D341Med (cell line): Measurements from ENCODE around the gene CDH22.

Experiments used
- DNase-seq: peaks from one replicate; pipeline ENCODE4 v3.0.0; 2012; ENCODE audit warnings: low spot score

The CDH22 gene

GRCh38 chr20:46308258-46309157, at the start of gene CDH22:
TSS of gene CDH22 (minus strand) at chr20:46308498. CDS start at chr20:46251294, 57,204 bp downstream.
- peak; percentile 87 for DNase-seq

GRCh38 chr20:46357030-46357514, 48.8 kb upstream of the CDH22 start:
- DNase-seq = no peak

GRCh38 chr20:46356195-46357029, 48.1 kb upstream of the CDH22 start:
- DNase-seq = no peak

GRCh38 chr20:46355778-46356177, 47.5 kb upstream of the CDH22 start:
- no peak for DNase-seq

- DNase-seq = no peak
These were observed 46.8 kb upstream of the CDH22 start for GRCh38 chr20:46354920-46355654.

- DNase-seq = no peak
These were observed 45.9 kb upstream of the CDH22 start for GRCh38 chr20:46354207-46354555.

- peak; percentile 79 for DNase-seq
These were observed 45.4 kb upstream of the CDH22 start for GRCh38 chr20:46353500-46354206.

- DNase-seq = no peak
These were observed 44.2 kb upstream of the CDH22 start for GRCh38 chr20:46352370-46352938.

GRCh38 chr20:46351357-46352058, 43.2 kb upstream of the CDH22 start:
- DNase-seq = no peak

GRCh38 chr20:46350986-46351267, 42.6 kb upstream of the CDH22 start:
- DNase-seq = no peak

- DNase-seq = no peak
These were observed 42.1 kb upstream of the CDH22 start for GRCh38 chr20:46350201-46350985.

- DNase-seq = no peak
These were observed 41.4 kb upstream of the CDH22 start for GRCh38 chr20:46349742-46350056.

- peak; percentile 89 for DNase-seq
These were observed 40.9 kb upstream of the CDH22 start for GRCh38 chr20:46349035-46349741.

- no peak for DNase-seq
These were observed 39.8 kb upstream of the CDH22 start for GRCh38 chr20:46347841-46348803.

- DNase-seq = no peak
These were observed 38.5 kb upstream of the CDH22 start for GRCh38 chr20:46346770-46347169.

GRCh38 chr20:46344488-46345162, 36.3 kb upstream of the CDH22 start:
- DNase-seq = no peak

GRCh38 chr20:46343975-46344357, 35.7 kb upstream of the CDH22 start:
- DNase-seq = no peak
